Stimulated activated CD8-positive, alpha-beta memory T cell treated with anti-CD3 and anti-CD28 coated beads, Interleukin-4, amount 100 ng/mL, for 4 hours (primary cell): ENCODE data around the gene DLAT.
"Not testable (repeated sequence)": the region's sequence is repeated elsewhere in the genome, so short reads cannot be mapped to it uniquely, and the experiment has no call there.

ENCODE experiments used
- DNase-seq, 2 donors: peaks; one replicate each; pipeline ENCODE4 v3.0.0-alpha.2; 2020; ENCODE audit warnings: low read depth in 2 of 2, low spot score in 1 of 2

DLAT gene

DNA sequence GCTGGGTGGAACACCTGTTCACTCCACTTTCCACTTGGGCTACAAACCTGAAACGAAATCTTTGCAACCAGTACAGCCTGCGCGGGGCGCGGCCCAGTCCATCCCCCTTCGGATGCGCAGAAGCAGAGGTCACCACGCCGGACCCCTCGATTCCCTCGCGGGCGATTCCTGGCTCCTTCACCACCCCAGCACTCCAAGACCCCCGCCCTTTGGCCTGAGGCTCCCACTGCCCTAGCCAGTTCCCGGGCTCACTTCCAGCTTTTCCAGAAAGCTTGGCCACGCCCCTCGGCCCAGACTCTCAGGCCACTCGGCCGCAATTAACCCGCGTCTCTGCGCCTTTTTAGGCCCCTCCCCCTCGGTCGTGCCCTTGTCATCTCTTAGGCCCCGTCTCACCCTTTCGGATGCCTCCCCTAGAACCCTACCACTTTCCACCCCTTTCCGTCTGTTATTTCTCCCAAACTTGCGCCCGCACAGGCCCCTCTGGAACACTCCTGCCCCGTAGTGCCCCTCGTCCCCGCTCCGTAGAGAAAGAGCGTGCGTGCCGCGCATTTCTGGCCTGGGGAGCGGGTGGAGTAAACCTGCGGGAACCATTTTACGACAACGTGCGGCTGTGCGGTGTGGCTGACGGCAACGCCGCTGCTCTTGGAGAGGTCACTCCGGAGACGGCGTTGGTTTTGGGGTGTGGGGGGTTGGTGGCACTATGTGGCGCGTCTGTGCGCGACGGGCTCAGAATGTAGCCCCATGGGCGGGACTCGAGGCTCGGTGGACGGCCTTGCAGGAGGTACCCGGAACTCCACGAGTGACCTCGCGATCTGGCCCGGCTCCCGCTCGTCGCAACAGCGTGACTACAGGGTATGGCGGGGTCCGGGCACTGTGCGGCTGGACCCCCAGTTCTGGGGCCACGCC, at the start of gene DLAT:
Gene DLAT, plus strand, starts transcription at position 636 of the 906 bp plus-strand sequence. Its CDS starts 65 bp downstream, at position 701.
- peak; percentile 49 to 68 for DNase-seq

GRCh38 chr11:111976119-111976766, 49.0 kb upstream of the DLAT start:
- DNase-seq, result no peak

GRCh38 chr11:111976767-111977145, 48.5 kb upstream of the DLAT start:
- no peak for DNase-seq

GRCh38 chr11:111977146-111978027, 47.8 kb upstream of the DLAT start:
- DNase-seq, result no peak

DNA sequence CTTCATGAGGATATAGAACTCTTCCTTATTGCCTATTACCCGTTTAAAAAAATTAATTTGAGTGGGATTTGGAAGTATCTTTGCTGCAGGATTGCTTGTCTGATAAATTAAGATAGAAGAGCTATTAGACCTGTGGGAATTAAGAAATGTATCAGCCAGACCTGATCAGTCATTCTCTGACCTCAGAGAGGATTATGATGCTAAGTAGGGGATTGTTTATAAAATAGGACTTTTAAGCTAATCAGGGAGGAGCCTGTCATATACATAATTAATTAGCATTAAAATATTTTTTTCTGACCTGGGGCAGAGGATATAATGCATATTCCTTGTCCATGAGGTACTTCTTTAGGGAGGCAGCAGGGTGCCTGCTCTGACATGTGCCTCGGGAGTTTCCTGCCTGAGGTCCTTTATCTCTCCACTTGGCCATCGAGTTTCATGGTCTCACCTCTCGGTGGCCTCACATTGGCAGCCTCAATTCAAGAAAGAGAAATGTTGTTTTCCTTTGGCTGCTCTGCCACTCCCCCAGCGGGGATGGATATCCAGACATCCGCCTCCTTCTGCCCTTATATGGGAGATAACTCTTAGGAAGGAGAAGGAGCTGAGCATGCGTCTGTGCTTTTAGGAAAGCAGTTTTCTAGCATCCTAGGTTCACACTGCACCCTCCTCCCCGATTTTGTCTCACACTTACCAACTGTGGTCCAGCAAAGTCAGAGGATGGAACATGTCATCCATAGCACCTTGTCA, 47.0 kb upstream of the DLAT start:
- no peak for DNase-seq

DNA sequence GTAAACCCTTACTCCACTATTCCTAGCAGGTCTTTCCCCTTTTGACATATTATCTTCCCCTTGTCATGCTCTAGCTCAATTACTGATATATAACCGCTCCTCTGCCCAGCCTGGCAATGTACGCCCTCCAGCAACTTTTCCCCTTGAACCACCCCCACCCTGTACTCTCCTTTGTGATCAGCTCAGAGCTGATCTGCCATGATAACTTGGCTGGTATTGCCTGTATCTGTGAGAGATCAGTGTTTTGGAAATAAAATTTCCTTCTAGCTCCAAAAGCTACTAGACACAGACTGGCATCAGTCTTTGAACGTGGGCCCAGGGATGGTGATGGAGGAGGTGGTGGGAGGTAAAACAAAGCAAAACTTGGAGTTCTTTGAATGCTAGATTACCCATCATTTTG, 45.1 kb upstream of the DLAT start:
- no peak for DNase-seq

GRCh38 chr11:111981270-111981669, 43.9 kb upstream of the DLAT start:
- DNase-seq, result no peak

DNA sequence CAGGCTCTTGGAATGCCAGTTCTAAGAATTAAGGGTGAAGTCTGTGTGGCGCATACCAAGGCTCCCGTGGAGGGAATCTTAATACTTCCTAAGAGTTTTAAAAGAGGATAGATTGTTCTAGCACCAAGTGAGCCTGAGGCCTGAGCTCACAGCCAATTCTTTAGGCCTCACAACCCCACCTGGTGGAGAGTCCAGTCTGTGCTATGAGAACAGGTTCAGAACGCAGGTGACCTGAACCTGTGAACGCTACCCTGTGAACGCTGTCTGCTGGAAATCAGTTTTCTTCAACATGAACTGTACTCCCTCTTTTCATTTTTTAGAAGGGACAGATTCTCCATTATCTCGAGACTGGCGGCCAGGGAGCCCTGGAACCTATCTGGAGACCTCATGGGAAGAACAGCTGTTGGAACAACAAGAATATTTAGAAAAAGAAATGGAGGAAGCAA, 43.2 kb upstream of the DLAT start:
- peak; percentile 10 to 18 for DNase-seq

- no peak for DNase-seq
Observed at GRCh38 chr11:111982541-111983186, 42.5 kb upstream of the DLAT start.

DNA sequence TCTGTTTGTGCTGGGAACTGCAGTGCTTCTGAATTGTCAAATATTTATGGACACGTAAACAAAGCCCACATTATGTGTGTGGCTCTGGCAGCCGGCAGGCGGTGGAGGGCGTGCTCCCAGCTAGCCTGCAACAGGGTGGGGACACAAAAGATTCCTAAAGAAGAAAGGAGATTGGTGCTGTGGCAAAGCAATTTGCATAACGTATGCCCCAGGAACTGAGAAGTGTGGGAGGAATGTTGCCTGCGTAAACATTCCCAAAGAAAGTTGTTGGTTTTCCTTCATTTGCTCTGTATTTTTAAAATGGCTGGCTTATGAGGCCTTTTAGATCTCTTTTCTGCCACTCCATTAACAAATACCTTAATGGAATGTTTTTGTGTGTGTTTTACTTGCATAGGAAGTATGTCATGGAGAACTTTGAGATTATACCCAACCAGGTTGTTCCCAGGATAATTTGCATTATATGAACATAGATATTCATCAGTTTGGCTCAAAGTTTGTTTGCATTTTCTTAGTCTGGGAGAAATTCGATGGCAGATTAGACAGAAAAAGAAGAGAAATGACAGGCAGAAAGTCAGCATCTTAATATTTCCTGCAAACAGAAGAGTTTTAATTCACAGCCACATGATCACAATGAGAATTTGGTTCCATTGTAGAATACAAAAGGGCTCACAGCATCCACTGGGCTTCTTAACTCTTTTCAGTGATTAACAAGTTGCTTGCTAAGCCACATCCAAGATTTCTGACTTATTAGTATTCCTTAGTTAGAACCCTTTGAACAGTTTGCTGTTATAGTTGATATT, 41.8 kb upstream of the DLAT start:
- DNase-seq, result no peak

GRCh38 chr11:111986589-111986988, 38.6 kb upstream of the DLAT start:
- DNase-seq, result no peak

DNA sequence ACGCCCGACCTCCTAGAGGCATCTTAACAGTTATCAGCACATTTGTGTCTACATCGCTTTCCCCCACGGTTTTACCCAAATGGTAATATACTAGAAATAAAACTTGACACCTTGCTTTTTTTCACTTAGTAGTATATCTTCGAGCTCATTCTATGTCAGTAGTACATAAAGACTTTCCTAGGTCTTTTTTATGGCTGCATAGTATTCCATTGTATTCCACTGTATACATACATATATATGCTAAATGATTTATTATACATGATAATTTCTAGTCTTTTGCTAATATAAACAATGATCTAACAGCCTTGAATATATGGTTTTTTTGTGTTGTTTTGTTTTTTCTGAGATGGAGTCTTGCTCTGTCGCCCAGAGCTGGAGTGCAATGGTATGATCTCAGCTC, 34.8 kb upstream of the DLAT start:
- no peak for DNase-seq

DNA sequence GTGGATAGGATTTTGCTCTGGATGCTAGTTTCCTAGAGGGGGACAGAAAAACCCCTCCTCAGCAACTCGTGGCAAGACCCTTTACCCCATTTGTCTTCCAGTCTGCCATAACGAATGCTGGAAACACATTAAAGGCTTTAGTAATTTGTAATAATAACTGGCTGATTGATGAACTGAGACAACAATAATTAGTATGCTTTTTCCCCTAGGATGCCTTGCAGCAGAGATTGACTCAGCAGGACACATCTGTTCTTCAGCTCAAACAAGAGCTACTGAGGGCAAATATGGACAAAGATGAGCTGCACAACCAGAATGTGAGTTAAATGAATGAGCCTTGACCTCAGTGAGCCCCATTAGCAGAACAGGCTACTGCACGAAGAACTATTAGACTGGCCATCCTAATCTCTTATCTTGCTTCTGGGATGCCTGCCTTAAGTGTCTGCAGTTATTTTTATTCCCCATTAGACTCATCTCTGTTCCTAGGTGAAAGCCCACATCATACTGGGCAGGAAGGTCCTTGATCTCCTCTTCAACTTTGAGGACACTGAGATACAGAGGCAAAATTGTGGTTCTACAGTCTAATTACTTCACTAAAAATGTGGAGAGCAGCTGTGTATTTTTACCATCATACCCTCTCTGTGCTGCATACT, 32.9 kb upstream of the DLAT start:
- no peak for DNase-seq

GRCh38 chr11:111996129-111996528, 29.1 kb upstream of the DLAT start:
- no peak for DNase-seq

DNA sequence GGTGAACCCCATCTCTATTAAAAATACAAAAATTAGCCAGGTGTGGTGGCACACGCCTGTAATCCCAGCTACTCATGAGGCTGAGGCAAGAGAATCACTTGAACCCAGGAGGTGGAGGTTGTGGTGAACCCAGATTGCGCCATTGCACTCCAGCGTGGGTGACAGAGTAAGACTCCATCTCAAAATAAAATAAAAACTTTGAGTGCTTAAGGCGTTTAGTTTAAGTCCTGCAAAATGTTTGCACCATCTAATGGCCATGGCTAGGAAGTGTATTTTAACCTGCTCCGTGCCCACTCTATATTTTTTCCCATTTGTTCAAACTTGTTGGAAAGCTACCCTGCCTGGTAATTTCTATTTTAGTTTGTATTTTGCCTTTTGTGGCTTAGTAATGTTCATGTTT, 28.5 kb upstream of the DLAT start:
- not testable (repeated sequence) for DNase-seq

- DNase-seq, result no peak
Observed at GRCh38 chr11:111999111-111999510, 26.1 kb upstream of the DLAT start.

DNA sequence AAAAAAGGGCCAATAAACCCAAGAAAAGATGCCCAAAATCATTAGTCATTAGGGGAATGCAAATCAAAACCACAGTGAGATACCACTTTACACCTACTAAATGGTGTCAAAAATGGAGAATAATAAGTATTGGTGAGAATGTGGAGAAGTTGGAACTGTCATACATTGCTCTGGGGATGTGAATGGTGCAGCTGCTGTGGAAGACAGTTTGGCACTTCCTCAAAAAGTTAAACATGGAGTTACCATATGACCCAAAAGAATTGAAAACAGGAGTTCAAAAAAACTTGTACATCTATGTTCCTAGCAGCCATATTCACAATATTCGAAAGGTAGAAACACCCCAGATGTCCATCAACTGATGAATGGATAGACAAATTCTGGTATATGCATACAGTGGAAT, 24.5 kb upstream of the DLAT start:
- DNase-seq, result no peak

GRCh38 chr11:112002491-112003216, 22.6 kb upstream of the DLAT start:
- DNase-seq, result no peak
